ENCODE measurements around the gene WDR49.

Gene WDR49

DNA sequence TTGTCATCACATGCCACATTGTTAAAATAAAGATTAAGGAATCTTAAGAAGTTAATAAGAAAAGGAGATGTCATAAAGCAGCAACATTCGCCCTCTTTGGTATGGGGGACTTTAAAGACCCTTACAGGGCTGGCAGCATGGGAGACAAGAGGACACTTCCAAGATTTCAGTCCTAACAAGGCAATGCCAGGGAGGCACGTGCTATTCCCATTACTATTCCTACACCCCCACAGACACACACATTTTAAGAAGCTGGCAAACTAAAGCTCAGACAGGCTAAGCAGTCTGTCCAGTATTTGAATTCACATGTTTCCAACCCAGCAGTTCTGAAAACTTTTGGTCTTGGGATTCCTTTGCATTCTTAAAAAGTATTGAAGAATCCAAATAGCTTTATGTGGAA lies 80.8 kb downstream of the WDR49 start:
- no peak for TF ChIP-seq Cebpa-rat (IDR thresholded peaks at IDR 0.05)
- Histone ChIP-seq H4K20me1 (no peaks in the 10 kb centered on the region), H3K9me3 (no peaks in the 10 kb centered on the region), H3K27me3 (no peaks in the 10 kb centered on the region), H3K4me2 (no peak overlapping the region), H3K36me3 (no peaks in the 10 kb centered on the region), H3K4me1 (no peaks in the 10 kb centered on the region), H3K4me3 (no peak overlapping the region), H3K9ac (no peak overlapping the region), H3K27ac (no peak overlapping the region)

DNA sequence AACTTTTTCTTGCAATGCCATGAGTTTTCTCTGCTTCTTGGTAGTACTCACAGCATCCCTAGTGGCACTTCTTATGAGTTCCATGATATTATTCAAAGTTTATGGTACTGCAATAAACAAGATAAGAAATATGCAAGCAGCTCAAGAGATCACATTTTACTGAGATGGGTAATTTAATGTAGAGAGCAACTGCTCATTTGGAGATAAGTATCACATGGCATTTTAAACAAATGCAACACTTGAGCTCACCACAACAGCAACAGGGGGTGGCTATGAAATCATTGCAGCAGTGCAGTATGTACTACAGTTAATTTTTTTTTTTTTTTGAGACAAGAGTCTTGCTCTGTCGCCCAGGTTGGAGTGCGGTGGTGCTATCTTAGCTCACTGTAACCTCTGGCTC lies 85.1 kb downstream of the WDR49 start:
- no peaks in the 10 kb centered on the region for H3K9me3 ChIP-seq
- H3K9ac ChIP-seq, result no peak overlapping the region
- H3K4me3 ChIP-seq, result no peak overlapping the region
- no peaks in the 10 kb centered on the region for H3K4me1 ChIP-seq
- no peak overlapping the region for H3K4me2 ChIP-seq
- H3K27ac ChIP-seq, result no peak overlapping the region
- no peaks in the 10 kb centered on the region for H3K36me3 ChIP-seq
- TF ChIP-seq Cebpa-rat (IDR thresholded peaks at IDR 0.05), result no peak
- no peaks in the 10 kb centered on the region for H3K27me3 ChIP-seq
- no peaks in the 10 kb centered on the region for H4K20me1 ChIP-seq

DNA sequence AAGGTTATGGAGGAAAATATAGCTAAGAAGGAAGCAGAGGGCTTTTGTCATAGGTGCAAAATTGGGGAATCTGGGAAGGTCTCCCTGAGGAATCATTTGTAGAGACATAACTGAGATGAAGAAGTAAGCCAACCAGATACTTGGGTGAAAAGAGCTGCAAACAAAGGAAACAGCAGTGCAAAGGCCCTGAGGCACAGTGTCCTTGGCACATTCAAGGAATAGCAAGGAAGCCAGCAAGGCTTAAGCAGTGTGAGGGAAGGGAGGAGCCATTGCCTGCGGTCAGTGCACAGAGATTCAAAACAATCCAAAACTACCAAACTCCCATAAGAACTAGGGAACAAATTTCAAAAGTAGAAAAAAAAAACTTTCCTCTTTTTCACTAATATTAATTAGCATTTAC lies 88.3 kb downstream of the WDR49 start:
- H3K27ac ChIP-seq, result no peak overlapping the region
- TF ChIP-seq Cebpa-rat (IDR thresholded peaks at IDR 0.05), result no peak
- no peaks in the 10 kb centered on the region for H4K20me1 ChIP-seq
- H3K4me1 ChIP-seq, result no peaks in the 10 kb centered on the region
- H3K9ac ChIP-seq, result no peak overlapping the region
- H3K4me3 ChIP-seq, result no peak overlapping the region
- no peak overlapping the region for H3K4me2 ChIP-seq
- no peaks in the 10 kb centered on the region for H3K27me3 ChIP-seq
- no peaks in the 10 kb centered on the region for H3K36me3 ChIP-seq
- no peaks in the 10 kb centered on the region for H3K9me3 ChIP-seq

DNA sequence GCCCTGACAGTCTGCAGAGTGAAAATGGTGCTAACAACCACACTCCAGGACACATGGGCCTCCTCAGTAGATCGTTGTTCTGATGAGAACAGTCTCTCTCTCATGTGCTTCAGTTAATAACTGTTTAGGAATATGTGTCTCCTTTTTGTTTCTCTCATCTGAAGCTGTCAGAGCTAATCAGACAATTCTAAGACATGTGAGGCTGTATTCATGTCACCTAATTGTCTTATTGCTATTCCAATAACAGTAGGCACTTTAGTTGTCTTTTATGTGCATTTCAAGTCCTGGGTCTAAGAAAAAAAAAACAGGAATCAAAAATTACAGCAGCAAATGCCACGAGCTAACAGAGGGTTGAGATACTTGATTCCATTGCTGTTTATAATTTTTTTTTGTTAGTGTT lies 89.1 kb downstream of the WDR49 start:
- no peaks in the 10 kb centered on the region for H3K27me3 ChIP-seq
- H3K4me2 ChIP-seq, result no peak overlapping the region
- no peak overlapping the region for H3K9ac ChIP-seq
- no peak for TF ChIP-seq Cebpa-rat (IDR thresholded peaks at IDR 0.05)
- no peak overlapping the region for H3K4me3 ChIP-seq
- no peak overlapping the region for H3K27ac ChIP-seq
- no peaks in the 10 kb centered on the region for H3K9me3 ChIP-seq
- no peaks in the 10 kb centered on the region for H3K36me3 ChIP-seq
- H4K20me1 ChIP-seq, result no peaks in the 10 kb centered on the region
- no peaks in the 10 kb centered on the region for H3K4me1 ChIP-seq

DNA sequence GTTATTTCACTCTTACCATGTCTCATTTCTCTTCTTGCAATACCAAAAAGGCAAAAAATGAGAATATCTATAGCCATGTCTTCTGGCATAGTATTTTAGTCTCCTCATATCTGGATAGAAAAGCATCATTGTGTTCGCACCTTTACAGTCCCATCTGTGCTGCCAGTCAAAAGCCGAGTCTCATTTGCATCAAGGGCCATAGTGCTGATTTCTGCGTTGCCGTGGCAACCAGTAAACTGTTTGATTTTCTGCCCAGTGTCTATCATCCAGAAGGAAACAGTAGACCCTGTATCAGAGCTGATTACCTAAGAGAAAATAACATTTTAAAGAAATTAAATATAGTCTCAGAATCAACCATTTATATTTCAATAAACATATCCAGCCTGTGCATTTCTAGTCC lies 93.8 kb downstream of the WDR49 start:
- Histone ChIP-seq H4K20me1 (no peaks in the 10 kb centered on the region), H3K27ac (no peak overlapping the region), H3K27me3 (no peaks in the 10 kb centered on the region), H3K4me1 (no peaks in the 10 kb centered on the region), H3K4me3 (no peak overlapping the region), H3K9ac (no peak overlapping the region), H3K9me3 (no peaks in the 10 kb centered on the region), H3K36me3 (no peaks in the 10 kb centered on the region), H3K4me2 (no peak overlapping the region)
- TF ChIP-seq Cebpa-rat (IDR thresholded peaks at IDR 0.05), result no peak

DNA sequence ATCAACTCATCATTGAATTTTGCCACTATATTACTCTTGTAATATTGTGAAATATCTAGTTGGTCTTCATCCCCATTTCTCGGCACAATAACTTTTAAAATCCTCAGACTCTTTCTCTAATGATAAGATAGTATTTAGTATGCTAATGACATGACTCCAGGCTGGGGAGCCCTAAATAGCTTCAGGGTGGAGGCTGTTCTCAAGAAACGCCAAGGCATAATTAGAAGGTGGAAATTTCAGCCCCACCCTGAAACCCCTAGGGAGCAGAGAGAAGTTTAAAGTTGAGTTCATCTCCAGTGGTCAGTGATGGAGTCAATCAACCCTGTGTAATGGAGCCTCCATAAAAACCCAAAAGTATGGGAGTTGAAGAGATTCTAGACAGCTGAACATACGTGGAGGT lies 98.8 kb downstream of the WDR49 start:
- H3K9ac ChIP-seq, result no peak overlapping the region
- no peaks in the 10 kb centered on the region for H4K20me1 ChIP-seq
- H3K4me3 ChIP-seq, result no peak overlapping the region
- H3K9me3 ChIP-seq, result no peaks in the 10 kb centered on the region
- H3K4me2 ChIP-seq, result no peak overlapping the region
- H3K36me3 ChIP-seq, result no peaks in the 10 kb centered on the region
- no peak for TF ChIP-seq Cebpa-rat (IDR thresholded peaks at IDR 0.05)
- no peaks in the 10 kb centered on the region for H3K4me1 ChIP-seq
- no peaks in the 10 kb centered on the region for H3K27me3 ChIP-seq
- H3K27ac ChIP-seq, result no peak overlapping the region

DNA sequence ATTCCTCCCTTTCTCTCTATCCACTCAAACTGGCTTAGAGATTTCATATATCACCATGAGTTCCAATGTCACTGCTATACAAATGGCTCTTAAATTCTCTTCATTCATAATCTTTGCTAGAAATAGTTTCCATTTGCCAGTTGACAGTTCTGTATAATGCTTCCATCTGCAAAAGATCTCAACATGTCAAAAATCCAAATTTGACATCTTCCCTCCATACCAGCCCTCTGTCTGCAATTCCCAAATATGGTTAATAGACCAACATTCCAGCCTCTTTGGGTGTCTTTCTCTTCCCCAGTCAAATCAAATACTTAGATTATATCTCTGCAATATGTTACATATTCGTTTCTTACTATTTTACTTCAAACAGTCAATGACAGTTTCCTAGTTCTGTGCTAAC lies 115.7 kb downstream of the WDR49 start:
- no peaks in the 10 kb centered on the region for H3K36me3 ChIP-seq
- no peak overlapping the region for H3K9ac ChIP-seq
- H3K27ac ChIP-seq, result no peak overlapping the region
- H3K4me3 ChIP-seq, result no peak overlapping the region
- H3K4me1 ChIP-seq, result no peaks in the 10 kb centered on the region
- peaks cover 7% of the 10 kb centered on the region; the same call in 1 of the 2 replicates for H3K9me3 ChIP-seq
- TF ChIP-seq Cebpa-rat (IDR thresholded peaks at IDR 0.05), result no peak
- H3K27me3 ChIP-seq, result no peaks in the 10 kb centered on the region
- no peaks in the 10 kb centered on the region for H4K20me1 ChIP-seq
- H3K4me2 ChIP-seq, result no peak overlapping the region

DNA sequence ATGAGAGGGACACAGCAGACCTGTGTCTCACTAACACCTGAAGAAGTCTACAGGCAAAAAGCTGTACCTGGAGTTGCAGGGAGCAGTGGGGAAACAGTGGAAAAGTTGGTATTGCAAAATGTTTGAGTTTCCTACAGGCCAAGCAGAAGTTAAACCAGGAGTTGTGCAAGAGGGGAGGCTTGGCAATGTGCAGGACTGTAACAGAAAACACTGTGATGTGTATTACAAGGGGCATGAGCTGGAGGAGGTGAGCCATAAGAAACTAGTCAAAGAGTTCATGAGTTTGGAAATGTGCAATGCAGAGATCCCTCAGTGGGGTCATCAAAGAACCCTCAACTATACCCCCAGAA lies 132.8 kb downstream of the WDR49 start:
- Histone ChIP-seq H3K4me1 (no peaks in the 10 kb centered on the region), H3K9me3 (no peaks in the 10 kb centered on the region), H3K36me3 (no peaks in the 10 kb centered on the region), H4K20me1 (no peaks in the 10 kb centered on the region), H3K4me3 (no peak overlapping the region), H3K9ac (no peak overlapping the region), H3K27me3 (no peaks in the 10 kb centered on the region), H3K4me2 (no peak overlapping the region), H3K27ac (no peak overlapping the region)
- 0 out of 2 replicates have a peak, but pooled peaks have one; percentile 5 for TF ChIP-seq Cebpa-rat (IDR thresholded peaks at IDR 0.05)

DNA sequence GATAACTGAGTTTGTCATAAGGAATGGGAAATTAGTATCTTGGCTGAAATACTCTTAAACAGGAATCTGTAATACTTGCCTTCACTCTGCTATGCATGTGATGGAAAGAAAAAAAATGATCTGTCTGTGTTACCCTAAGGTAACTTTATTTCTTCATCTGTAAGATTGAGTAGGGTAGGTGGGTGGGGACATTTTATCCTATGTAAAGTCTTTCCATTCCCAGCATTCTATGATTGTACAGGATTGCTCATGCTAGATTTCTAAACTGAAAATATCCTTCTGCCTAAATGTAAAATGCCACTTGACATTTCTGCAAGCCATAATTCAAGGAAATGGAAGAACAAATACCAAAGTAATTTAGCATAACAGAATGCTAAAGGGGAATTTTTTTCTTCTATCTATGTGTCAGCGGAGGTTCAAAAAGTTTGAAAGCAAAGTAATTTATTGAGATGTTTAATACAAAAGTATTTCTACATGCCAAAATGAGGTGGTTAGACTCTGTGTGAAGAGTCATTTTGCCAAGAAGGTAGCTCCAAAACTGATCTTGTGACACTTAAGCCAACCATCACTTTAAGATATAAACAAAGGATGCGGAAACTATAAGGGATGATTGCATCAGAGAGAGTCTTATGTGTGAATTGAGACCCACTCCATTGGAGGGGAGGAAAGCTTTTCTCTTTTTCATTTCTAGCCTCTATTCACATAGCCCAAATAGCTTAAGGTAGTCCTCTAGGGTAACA lies 133.3 kb downstream of the WDR49 start:
- Histone ChIP-seq H3K27me3 (no peaks in the 10 kb centered on the region), H3K36me3 (no peaks in the 10 kb centered on the region), H3K9ac (no peak overlapping the region), H3K4me3 (no peak overlapping the region), H3K9me3 (no peaks in the 10 kb centered on the region), H3K27ac (no peak overlapping the region), H3K4me1 (no peaks in the 10 kb centered on the region), H3K4me2 (no peak overlapping the region), H4K20me1 (no peaks in the 10 kb centered on the region)
- no peak for TF ChIP-seq Cebpa-rat (IDR thresholded peaks at IDR 0.05)

DNA sequence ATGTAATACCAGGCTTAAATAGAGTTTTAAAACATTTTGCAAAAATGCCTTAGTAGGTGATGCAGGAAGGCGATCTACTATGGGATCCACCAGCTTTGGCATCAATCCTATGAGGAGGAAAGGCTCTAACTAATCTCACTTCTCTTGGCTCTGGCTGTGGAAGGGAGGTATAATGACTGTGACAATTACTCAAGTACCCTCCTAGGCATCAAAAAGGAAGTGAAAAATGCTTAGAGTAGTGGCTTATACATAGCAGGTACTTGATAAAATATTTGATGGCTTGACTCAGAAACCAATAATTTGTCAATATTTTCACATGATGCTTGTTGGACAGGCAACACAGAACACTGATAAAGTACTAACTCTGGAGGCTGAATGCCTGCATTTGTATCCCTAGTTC lies 145.8 kb downstream of the WDR49 start:
- H3K9me3 ChIP-seq, result no peaks in the 10 kb centered on the region
- no peak overlapping the region for H3K9ac ChIP-seq
- H3K4me2 ChIP-seq, result no peak overlapping the region
- no peaks in the 10 kb centered on the region for H4K20me1 ChIP-seq
- H3K36me3 ChIP-seq, result no peaks in the 10 kb centered on the region
- no peak for TF ChIP-seq Cebpa-rat (IDR thresholded peaks at IDR 0.05)
- no peak overlapping the region for H3K27ac ChIP-seq
- H3K27me3 ChIP-seq, result no peaks in the 10 kb centered on the region
- no peak overlapping the region for H3K4me3 ChIP-seq
- H3K4me1 ChIP-seq, result no peaks in the 10 kb centered on the region

DNA sequence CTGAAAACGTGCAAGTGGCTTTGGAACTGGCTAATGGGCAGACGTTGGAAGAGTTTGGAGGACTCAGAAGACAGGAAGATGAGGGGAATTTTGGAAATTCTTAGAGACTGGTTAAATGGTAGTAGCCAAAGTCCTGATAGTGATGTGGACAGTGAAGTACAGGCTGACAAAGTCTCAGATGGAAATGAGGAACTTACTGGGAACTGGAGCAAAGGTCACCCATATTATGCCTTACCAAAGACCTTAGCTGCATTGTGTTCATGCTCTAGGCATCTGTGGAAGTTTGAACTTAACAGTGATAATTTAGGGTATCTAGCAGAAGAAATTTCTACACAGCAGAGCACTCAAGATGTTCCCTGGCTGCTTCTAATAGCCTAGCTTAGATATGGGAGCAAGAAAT lies 151.3 kb downstream of the WDR49 start:
- Histone ChIP-seq H3K27ac (no peak overlapping the region), H3K36me3 (no peaks in the 10 kb centered on the region), H4K20me1 (no peaks in the 10 kb centered on the region), H3K9me3 (no peaks in the 10 kb centered on the region), H3K27me3 (no peaks in the 10 kb centered on the region), H3K4me2 (no peak overlapping the region), H3K9ac (no peak overlapping the region), H3K4me3 (no peak overlapping the region), H3K4me1 (no peaks in the 10 kb centered on the region)
- TF ChIP-seq Cebpa-rat (IDR thresholded peaks at IDR 0.05), result no peak

Data from BLaER1 (cell line).